GM18909 (cell line): ENCODE measurements around the gene UGT1A7.

ENCODE experiments used
- ATAC-seq: cut with Tn5 transposase; IDR thresholded peaks from one replicate; pipeline ENCODE4 v1.9.1; 2021; ENCODE audit warnings: mild to moderate bottlenecking; ENCODE audit not compliant: unreplicated experiment, poor library complexity

UGT1A7 gene

GRCh38 chr2:233814056-233814835 is 132.5 kb downstream of the UGT1A7 start:
- ATAC-seq, result no peak

- ATAC-seq, result no peak
Measured at GRCh38 chr2:233815861-233816260, 134.2 kb downstream of the UGT1A7 start.

GRCh38 chr2:233816334-233816733 is 134.6 kb downstream of the UGT1A7 start:
- no peak for ATAC-seq

GRCh38 chr2:233816771-233817170 is 135.1 kb downstream of the UGT1A7 start:
- no peak for ATAC-seq

GRCh38 chr2:233817361-233817911 is 135.7 kb downstream of the UGT1A7 start:
- ATAC-seq, result no peak

GRCh38 chr2:233817995-233818638 is 136.4 kb downstream of the UGT1A7 start:
- no peak for ATAC-seq

- no peak for ATAC-seq
Measured at GRCh38 chr2:233818639-233819621, 137.2 kb downstream of the UGT1A7 start.

- ATAC-seq, result no peak
Measured at GRCh38 chr2:233819884-233820773, 138.4 kb downstream of the UGT1A7 start.

GRCh38 chr2:233820774-233821105 is 139.0 kb downstream of the UGT1A7 start:
- ATAC-seq, result no peak

- no peak for ATAC-seq
Measured at GRCh38 chr2:233821196-233821595, 139.5 kb downstream of the UGT1A7 start.

GRCh38 chr2:233821709-233822100 is 140.0 kb downstream of the UGT1A7 start:
- no peak for ATAC-seq

- ATAC-seq, result no peak
Measured at GRCh38 chr2:233822101-233822771, 140.5 kb downstream of the UGT1A7 start.
